Sigmoid colon (tissue), 3 donors: Measurements from ENCODE around the gene RPS6KA1.

Source experiments
- POLR2A ChIP-seq, 2 donors: fragments of 450-650 bp; IDR thresholded peaks; one replicate each; pipeline ENCODE4 v1.6.1; 2016; ENCODE audit warnings: antibody characterized with exemption in 2 of 2, mild to moderate bottlenecking in 2 of 2, moderate library complexity in 2 of 2
- TF ChIP-seq, protein P1 (sequence below), 4 experiments: fragments of 450-650 bp in 3 of 4; fragments of 200-600 bp in 1 of 4; IDR thresholded peaks; one replicate each; pipeline ENCODE4 v1.5.1; 2016 to 2019; ENCODE audit warnings: antibody characterized with exemption in 4 of 4, mild to moderate bottlenecking in 3 of 4, moderate library complexity in 2 of 4

DNA sequence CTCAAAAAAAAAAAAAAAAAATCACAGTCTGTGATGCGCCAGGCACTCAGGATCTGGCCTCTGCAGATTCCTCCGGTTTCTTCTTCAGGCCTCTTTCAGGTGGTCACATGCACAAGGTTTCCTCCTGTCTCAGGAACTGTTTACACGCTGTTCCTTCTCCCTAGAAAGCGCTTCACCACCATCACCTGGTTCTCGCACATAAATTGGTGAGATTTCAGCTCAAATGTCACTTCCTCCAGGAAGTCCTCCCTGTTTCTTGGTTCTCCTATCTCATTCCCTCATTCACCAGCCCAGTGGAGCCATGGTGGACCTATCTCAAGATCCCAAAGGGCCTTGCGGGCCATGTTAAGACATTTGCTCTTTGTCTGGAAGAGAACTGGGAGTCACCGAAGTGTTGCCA, 30.7 kb upstream of the RPS6KA1 start:
- TF ChIP-seq, protein P1, sequence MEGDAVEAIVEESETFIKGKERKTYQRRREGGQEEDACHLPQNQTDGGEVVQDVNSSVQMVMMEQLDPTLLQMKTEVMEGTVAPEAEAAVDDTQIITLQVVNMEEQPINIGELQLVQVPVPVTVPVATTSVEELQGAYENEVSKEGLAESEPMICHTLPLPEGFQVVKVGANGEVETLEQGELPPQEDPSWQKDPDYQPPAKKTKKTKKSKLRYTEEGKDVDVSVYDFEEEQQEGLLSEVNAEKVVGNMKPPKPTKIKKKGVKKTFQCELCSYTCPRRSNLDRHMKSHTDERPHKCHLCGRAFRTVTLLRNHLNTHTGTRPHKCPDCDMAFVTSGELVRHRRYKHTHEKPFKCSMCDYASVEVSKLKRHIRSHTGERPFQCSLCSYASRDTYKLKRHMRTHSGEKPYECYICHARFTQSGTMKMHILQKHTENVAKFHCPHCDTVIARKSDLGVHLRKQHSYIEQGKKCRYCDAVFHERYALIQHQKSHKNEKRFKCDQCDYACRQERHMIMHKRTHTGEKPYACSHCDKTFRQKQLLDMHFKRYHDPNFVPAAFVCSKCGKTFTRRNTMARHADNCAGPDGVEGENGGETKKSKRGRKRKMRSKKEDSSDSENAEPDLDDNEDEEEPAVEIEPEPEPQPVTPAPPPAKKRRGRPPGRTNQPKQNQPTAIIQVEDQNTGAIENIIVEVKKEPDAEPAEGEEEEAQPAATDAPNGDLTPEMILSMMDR (IDR thresholded peaks at IDR 0.05), result no peak
- TF ChIP-seq POLR2A (IDR thresholded peaks at IDR 0.05), result no peak
